NCI-H128 (cell line): ENCODE measurements around the gene RCOR1.
"Not testable (repeated sequence)": the region's sequence is repeated elsewhere in the genome, so short reads cannot be mapped to it uniquely, and the experiment has no call there.

ENCODE experiments used
- DNase-seq: peaks from one replicate; lab custom pipeline; 2025; ENCODE audit not compliant: unreplicated experiment; lab: John Stamatoyannopoulos, UW

RCOR1 gene

DNA sequence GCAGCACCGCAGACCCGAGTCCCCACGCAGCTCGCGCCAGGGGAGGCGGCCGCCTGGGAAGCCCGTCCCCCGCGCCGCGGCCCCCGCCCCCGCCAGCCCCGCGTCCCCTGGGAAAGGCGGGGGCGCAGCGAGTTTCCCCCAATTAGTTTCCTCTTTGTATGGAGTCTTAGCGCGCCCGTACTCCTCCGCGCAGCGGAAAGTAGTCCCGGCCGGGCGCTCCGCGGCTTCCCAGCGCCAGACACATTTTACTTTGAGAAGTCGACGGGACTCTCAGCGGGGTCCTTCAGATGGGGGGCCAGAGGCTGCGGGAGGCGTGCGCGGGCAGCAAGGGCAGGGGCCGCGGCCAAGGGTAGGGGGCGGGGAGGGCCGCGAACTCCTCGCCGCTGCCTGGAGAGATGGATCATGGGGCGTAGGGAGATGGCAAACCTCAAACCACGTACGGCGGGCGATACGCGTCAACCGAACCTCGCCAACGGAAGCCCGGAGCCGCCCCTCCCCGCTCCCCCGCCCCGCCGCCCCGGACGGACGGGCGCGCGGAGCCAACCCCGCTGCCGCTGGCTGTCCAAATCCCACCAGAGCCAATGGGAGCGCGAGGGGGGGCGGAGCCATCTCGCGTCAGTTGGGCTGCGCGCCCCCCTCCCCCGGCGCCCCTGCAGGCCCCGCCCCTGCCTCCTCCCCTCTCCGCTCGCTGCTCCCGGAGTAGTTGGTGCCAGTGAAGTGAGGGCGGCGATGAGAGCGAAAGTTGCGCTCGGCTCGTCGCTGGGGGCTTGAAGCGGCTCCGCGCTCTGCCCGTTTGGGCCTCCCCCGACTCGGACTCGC, at the start of gene RCOR1:
Gene RCOR1, plus strand, starts transcription at position 706 of the 819 bp plus-strand sequence. CDS start 238 bp downstream, outside the sequence.
- peak; percentile 96 for DNase-seq

GRCh38 chr14:102544046-102544746, 48.3 kb upstream of the RCOR1 start:
- DNase-seq = no peak

GRCh38 chr14:102544747-102545460, 47.5 kb upstream of the RCOR1 start:
- DNase-seq = no peak

GRCh38 chr14:102545461-102546265, 46.8 kb upstream of the RCOR1 start:
- DNase-seq = no peak

GRCh38 chr14:102548616-102549240, 43.7 kb upstream of the RCOR1 start:
- DNase-seq = no peak

DNA sequence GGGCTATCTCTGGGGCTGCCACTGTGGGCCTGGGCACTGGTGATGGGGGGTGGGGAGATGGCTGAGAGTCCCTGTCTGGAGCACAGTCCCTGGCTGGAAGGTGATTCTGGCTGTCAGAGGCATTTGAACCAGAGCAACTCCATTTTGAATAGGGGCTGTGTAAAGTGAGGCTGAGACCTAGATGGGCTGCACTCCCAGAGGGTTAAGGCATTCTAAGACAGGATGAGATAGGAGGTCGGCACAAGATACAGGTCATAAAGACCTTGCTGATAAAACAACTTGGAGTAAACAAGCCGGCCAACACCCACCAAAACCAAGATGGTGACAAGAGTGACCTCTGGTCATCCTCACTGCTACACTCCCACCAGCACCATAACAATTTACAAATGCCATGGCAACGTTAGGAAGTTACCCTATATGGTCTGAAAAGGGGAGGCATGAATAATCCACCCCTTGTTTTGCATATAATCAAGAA, 41.5 kb upstream of the RCOR1 start:
- not testable (repeated sequence) for DNase-seq

GRCh38 chr14:102551995-102552705, 40.3 kb upstream of the RCOR1 start:
- no peak for DNase-seq

DNA sequence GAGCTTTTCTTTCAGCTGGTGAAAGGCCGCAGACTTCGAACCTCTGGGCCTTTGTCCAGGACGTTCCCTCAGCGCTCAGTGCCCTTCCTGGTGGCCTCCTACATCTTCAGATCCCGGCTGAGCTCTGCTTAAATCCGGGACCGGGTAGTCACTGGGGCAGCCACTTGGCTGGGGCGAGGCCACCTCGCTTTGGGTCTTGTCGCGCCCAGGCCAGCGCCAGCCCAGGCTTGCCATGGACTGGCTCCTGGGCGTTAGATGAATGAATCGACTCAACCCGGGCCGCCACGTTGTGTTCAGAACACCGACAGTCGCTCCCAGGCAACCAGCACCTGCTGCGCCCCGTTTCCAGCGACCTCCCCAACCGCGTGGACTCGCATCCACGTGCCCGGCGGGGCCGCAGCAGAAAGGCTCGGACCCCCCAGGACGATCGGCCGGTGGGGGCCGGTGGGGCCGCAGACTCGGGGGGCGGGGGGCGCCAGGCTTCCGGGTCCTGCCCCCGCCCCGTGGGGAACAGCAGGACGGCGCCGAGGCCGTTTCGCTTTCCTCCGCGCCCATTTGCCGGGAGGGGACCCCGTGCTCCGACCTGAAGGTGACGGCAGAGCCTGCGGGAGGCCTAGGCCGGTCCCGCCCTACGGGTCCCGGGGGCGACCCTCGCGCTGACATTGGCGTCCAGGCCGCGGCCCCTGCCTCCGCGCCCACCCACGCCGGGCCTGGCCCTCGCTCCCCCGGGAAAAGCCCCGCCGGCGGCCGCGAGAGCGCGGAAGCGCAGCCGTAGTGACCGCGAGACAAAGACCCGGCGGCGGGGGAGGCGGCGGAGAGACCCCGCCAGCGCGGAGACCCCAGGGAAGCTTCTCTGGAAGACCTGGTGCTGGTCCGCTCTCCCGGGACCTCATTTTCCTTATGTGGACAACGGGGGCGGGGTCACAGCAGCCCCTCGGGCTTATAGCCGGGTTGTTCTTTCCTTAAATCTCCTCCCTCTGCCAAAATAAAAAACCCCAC, 37.3 kb upstream of the RCOR1 start:
- DNase-seq = no peak

GRCh38 chr14:102556098-102556677, 36.3 kb upstream of the RCOR1 start:
- no peak for DNase-seq

DNA sequence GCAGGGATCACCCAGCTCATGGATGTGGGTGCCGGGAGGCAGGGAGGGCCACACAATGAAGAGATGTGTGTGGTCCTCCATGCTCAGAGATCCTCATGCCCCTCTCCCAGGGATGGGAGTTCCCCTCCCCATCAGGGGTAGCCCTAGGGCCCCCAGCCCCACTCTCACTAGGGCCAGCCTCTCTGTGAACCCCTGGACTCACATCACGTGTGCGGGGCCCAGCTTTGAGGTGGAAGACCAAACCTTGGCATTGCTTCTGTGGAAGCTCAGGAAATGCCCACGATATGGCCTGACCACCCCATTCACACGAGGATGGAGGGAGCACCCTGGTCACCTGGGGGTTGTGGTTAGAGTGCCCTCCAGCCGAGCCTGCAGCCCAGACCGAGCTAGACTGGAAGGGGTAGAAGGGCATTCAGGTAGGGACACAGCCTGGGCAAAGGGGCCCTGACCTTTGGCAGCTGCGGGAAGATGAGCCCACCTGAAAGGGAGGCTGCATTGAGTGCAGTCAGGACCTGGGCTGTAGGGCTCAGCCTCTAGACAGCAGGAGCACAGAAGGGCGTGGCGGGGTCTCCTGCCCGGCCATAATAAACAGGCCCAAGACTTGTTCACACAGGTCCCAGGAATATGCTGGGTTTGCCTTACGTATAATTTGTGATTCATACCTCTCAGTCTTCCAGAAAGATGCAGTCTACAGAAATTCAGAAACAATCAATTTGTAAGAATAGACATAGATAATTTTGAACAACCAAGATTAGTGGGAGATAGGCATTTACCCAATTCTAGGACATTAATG, 34.8 kb upstream of the RCOR1 start:
- no peak for DNase-seq

DNA sequence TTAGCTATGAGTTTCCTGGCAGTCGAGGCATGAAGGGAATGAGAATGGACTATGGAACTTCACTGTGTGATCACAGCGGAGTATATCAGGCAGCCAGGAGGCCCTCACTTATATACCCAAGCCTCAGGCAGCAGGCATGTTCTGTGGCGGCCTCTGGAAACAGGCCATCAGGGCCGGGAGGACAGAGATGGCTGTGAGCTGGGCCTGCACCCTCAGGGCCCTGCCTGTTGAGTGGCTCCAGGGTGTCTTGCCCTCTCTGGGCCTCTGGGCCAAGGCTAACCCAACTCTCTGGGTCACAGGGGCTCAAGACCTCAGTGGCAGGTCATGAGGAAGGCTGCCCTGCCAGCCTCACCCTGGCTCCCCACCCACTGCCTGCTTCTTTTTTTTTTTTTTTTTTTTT, 33.9 kb upstream of the RCOR1 start:
- DNase-seq = no peak

DNA sequence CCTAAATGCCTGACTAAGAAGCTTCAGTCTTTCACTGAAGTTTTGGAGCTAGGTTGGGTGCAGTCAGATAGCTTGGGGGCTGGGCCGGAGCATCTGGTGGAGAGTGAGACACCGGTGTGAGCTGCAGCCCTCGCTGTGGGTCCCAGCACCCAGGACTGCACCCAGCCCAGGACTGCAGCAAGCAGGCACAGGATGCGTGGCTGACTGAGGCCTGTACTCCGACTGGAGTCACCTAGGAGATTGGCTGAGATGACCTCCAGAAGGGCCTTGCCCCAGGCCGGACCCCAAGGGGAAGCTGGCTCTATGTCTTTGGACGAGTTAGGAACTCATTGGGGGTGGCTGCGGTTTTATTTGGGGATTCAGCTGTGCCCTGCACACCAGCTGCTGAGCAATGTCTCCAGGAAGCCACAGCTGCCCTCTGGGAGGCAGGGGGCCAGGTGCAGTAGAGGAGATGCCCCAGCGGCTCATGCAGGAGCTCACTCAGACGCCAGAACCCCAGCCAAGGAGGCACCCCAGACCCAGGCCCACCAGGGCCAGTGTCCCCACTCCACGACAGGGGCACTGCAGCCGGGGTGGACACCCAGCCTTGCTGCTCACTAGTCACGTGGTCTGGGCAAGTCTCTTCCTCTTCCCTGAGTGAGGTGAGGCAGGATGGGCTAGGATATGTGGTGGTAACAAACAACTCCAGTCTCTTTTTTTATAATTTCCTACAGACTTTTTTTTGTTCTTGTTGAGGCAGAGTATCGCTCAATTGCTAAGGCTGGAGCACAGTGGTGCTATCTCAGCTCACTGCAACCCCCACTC, 31.8 kb upstream of the RCOR1 start:
- no peak for DNase-seq

GRCh38 chr14:102565331-102565887, 27.0 kb upstream of the RCOR1 start:
- DNase-seq = no peak

GRCh38 chr14:102565959-102566358, 26.5 kb upstream of the RCOR1 start:
- no peak for DNase-seq

DNA sequence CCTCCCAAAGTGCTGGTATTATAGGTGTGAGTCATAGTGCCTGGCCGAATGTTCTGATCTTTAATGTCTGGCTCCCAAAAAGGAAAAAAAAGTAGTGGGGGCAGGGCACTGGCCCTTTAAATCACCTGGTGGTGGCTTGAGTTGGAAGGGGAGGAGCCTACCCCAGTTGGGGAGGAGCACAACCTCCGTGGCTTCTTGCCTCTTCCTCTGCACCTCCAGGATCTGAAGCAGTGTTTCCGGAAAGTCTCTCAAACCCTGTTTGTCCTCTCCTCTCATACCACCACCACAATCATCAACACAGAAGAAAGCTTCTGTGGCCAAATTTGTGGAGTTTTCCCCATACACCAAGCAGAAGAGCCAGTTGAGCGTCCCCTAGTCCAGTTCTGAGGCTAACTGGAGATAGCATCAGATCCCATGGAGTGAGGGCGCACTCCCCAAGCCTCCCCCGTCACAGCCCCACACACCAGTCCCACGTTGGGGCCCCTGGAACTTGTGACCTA, 24.3 kb upstream of the RCOR1 start:
- DNase-seq = no peak
